Testis (tissue), 3 donors: ENCODE data around the gene GUSB. TPM values are rescaled to one million over a fixed set of nuclear protein-coding genes. Genes with fewer than 3 reads are reported as not detected.

Source experiments
- DNase-seq: peaks from one replicate; pipeline ENCODE4 v3.0.0-alpha.2; 2019
- H3K27ac ChIP-seq, 2 donors: fragments of 200-600 bp; sonication (generic); one replicate each; pipeline ENCODE4 v1.5.1; 2019
- H3K27me3 ChIP-seq: fragments of 200-600 bp; sonication (generic); one replicate; pipeline ENCODE4 v1.5.1; 2019
- H3K36me3 ChIP-seq: fragments of 200-600 bp; sonication (generic); one replicate; pipeline ENCODE4 v1.5.1; 2017; ENCODE audit warnings: low read depth; ENCODE audit errors: missing control alignments
- H3K4me1 ChIP-seq: fragments of 200-600 bp; sonication (generic); one replicate; pipeline ENCODE4 v1.5.1; 2019
- H3K4me3 ChIP-seq, 2 donors: fragments of 200-600 bp; sonication (generic); one replicate each; pipeline ENCODE4 v1.5.1; 2017 to 2019
- H3K9me3 ChIP-seq: fragments of 200-600 bp; sonication (generic); one replicate; pipeline ENCODE4 v1.5.1; 2017
- POLR2A ChIP-seq: fragments of 450-650 bp; IDR thresholded peaks from one replicate; pipeline ENCODE4 v1.6.1; 2017; ENCODE audit warnings: antibody characterized with exemption, mild to moderate bottlenecking, moderate library complexity
- WGBS, 2 donors: methylation state at CpG; one replicate each; pipeline ENCODE4 v1.1.5; 2018; 5-methylcytosine and 5-hydroxymethylcytosine counted together
- intact Hi-C: fragments of 100-400 bp; cut with DNase I; formaldehyde crosslinking; loops from one replicate; pipeline ENCODE4 v1.15.1; 2023; ENCODE audit warnings: low total_unique reads
- polyA plus RNA-seq: library from polyadenylated mRNA; stranded (reverse); fragments of 350-450 nt; fragmentation: Illumina TruSeq; extraction: RNeasy Lipid Tissue Mini Kit (QIAGEN cat#74804); gene quantifications from one replicate; pipeline ENCODE4 v1.2.3, GENCODE V29; 2014; ENCODE audit warnings: low read depth, low replicate concordance; ENCODE audit not compliant: insufficient read depth
- total RNA-seq, 2 donors: library from RNA; depleted of rRNA; stranded (reverse); fragments of >200 nt; gene quantifications; one replicate each; pipeline ENCODE4 v1.2.3, GENCODE V29; 2016
- TF ChIP-seq, protein P1 (sequence below), 3 experiments: fragments of 450-650 bp in 2 of 3; fragments of 200-600 bp in 1 of 3; sonication (generic) in 1 of 3; IDR thresholded peaks; one replicate each; pipeline ENCODE4 v1.5.1; 2016 to 2019; ENCODE audit warnings: antibody characterized with exemption in 3 of 3, mild to moderate bottlenecking in 2 of 3, moderate library complexity in 1 of 3

The GUSB gene
- total and polyA plus RNA-seq, 3 donors from 2014 or later = 44.0 to 82.4 (median 44.6) TPM

DNA sequence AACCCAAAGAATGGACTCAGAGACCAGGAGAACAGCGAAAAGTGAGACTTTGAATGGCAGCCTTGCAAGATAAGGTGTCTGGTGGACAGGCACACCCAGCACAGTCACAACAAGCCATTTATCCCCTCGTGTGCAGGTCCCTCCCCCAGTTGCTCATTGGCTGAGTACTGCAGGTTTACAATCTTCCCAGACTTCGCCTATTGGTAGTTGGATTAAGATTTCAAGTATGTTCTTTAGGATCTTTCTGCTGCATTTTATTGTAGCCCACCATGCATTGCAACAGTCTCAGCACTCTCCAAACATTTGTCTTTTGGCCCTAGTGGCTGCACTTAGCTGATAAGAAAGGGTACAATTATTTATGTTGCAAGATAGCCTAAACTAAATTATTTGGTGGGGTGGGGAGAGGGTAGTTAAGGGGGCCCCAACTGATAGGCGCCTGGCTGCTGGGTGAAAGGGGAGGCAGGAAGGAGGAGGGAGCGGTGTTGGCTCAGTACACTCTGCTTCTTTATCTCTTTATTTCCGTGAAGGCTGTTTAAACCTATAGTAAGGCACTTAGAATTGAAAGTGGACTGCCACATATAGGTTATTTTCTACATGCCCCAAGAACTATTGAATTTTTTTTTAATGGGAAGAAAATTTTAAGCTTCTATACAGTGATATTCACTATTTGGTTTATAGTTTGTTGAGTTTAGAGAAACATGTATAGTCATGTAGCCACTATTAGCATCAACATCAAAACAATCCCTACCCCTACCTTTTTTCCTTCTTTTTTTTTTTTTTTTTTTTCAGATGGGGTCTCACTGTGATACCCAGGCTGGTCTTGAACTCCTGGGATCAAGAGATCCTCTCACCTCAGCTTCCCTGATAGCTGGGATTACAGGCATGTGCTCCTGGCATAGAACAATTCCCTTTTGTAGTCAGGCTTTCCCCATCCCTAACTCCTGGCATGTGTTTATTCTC lies 54.2 kb downstream of the GUSB start:
- Histone ChIP-seq H3K9me3 (no peaks in the 10 kb centered on the region), H3K36me3 (no peaks in the 10 kb centered on the region), H3K27ac (no peak overlapping the region), H3K4me1 (no peaks in the 10 kb centered on the region), H3K4me3 (no peak overlapping the region), H3K27me3 (no peaks in the 10 kb centered on the region)
- intact Hi-C loops = no loop called here
- TF ChIP-seq, protein P1, sequence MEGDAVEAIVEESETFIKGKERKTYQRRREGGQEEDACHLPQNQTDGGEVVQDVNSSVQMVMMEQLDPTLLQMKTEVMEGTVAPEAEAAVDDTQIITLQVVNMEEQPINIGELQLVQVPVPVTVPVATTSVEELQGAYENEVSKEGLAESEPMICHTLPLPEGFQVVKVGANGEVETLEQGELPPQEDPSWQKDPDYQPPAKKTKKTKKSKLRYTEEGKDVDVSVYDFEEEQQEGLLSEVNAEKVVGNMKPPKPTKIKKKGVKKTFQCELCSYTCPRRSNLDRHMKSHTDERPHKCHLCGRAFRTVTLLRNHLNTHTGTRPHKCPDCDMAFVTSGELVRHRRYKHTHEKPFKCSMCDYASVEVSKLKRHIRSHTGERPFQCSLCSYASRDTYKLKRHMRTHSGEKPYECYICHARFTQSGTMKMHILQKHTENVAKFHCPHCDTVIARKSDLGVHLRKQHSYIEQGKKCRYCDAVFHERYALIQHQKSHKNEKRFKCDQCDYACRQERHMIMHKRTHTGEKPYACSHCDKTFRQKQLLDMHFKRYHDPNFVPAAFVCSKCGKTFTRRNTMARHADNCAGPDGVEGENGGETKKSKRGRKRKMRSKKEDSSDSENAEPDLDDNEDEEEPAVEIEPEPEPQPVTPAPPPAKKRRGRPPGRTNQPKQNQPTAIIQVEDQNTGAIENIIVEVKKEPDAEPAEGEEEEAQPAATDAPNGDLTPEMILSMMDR (IDR thresholded peaks at IDR 0.05) = no peak
- TF ChIP-seq POLR2A = no peak
- no peak for DNase-seq
- 68 to 75% methylated on average over 6 of the region's 6 CpGs for WGBS, 2 donors

DNA sequence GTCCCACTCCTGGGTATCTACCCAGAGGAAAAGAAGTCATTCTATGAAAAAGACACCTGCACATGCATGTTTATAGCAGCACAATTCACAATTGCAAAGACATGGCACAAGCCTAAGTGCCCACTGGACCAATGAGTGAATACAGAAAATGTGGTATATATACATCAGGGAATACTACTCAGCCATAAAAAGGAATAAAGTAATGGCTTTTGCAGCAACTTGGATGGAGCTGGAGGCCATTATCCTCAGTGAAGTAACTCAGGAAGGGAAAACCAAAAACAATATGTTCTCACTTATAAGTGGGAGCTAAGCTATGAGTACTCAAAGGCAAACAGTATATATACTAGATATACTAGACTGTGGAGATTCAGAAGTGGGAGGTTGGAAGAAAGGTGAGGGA lies 55.4 kb downstream of the GUSB start:
- TF ChIP-seq POLR2A = no peak
- TF ChIP-seq, protein P1 (IDR thresholded peaks at IDR 0.05) = no peak

GRCh38 chr7:65925040-65925439 lies 57.0 kb downstream of the GUSB start:
- Histone ChIP-seq H3K4me1 (no peaks in the 10 kb centered on the region), H3K27ac (no peak overlapping the region), H3K9me3 (no peaks in the 10 kb centered on the region), H3K36me3 (no peaks in the 10 kb centered on the region), H3K27me3 (no peaks in the 10 kb centered on the region), H3K4me3 (no peak overlapping the region)
- DNase-seq = no peak
- TF ChIP-seq, protein P1 (IDR thresholded peaks at IDR 0.05) = no peak
- TF ChIP-seq POLR2A = no peak
- 81 to 87% methylated on average over 3 of the region's 3 CpGs for WGBS, 2 donors
- intact Hi-C loops = no loop called here

More for the DNA sequence above, 55.4 kb downstream of the GUSB start:
- Histone ChIP-seq H3K36me3 (no peaks in the 10 kb centered on the region), H3K27ac (no peak overlapping the region), H3K9me3 (no peaks in the 10 kb centered on the region), H3K27me3 (no peaks in the 10 kb centered on the region), H3K4me1 (no peaks in the 10 kb centered on the region), H3K4me3 (no peak overlapping the region)
- intact Hi-C loops = no loop called here
- no peak for DNase-seq

GRCh38 chr7:65924193-65924592 lies 57.8 kb downstream of the GUSB start:
- no peaks in the 10 kb centered on the region for H3K4me1 ChIP-seq
- WGBS, 2 donors = 77 to 82% methylated on average over 4 of the region's 4 CpGs
- no peak for DNase-seq

More at GRCh38 chr7:65924193-65924592, 57.8 kb downstream of the GUSB start:
- Histone ChIP-seq H3K4me3 (no peak overlapping the region), H3K27ac (no peak overlapping the region), H3K27me3 (no peaks in the 10 kb centered on the region), H3K36me3 (no peaks in the 10 kb centered on the region), H3K9me3 (no peaks in the 10 kb centered on the region)
- intact Hi-C loops = no loop called here
- TF ChIP-seq, protein P1 (IDR thresholded peaks at IDR 0.05) = no peak
- TF ChIP-seq POLR2A = no peak
